Activated naive CD8-positive, alpha-beta T cell treated with anti-CD3 and anti-CD28 coated beads, Interleukin-2, amount 50 U/mL, for 16 hours (primary cell): ENCODE data around the gene DCAF17.

Experiments used
- DNase-seq: peaks from one replicate; pipeline ENCODE4 v3.0.0-alpha.2; 2020; ENCODE audit warnings: low read depth, low spot score

Gene DCAF17

GRCh38 chr2:171434013-171434989, at the start of gene DCAF17:
DCAF17 (plus strand) TSS chr2:171434226; CDS start chr2:171434578, 352 bp downstream.
- peak; percentile 89 for DNase-seq

GRCh38 chr2:171386627-171387026, 47.4 kb upstream of the DCAF17 start:
- no peak for DNase-seq

- no peak for DNase-seq
Measured at GRCh38 chr2:171387052-171387451, 47.0 kb upstream of the DCAF17 start.

GRCh38 chr2:171389325-171389724, 44.7 kb upstream of the DCAF17 start:
- no peak for DNase-seq

- no peak for DNase-seq
Measured at GRCh38 chr2:171389780-171390179, 44.2 kb upstream of the DCAF17 start.

- no peak for DNase-seq
Measured at GRCh38 chr2:171390941-171391516, 43.0 kb upstream of the DCAF17 start.

- DNase-seq = no peak
Measured at GRCh38 chr2:171391532-171391931, 42.5 kb upstream of the DCAF17 start.

GRCh38 chr2:171393487-171393886, 40.5 kb upstream of the DCAF17 start:
- no peak for DNase-seq

GRCh38 chr2:171394164-171394740, 39.8 kb upstream of the DCAF17 start:
- no peak for DNase-seq

- no peak for DNase-seq
Measured at GRCh38 chr2:171399292-171399691, 34.7 kb upstream of the DCAF17 start.

- no peak for DNase-seq
Measured at GRCh38 chr2:171400395-171400794, 33.6 kb upstream of the DCAF17 start.

- no peak for DNase-seq
Measured at GRCh38 chr2:171401947-171402346, 32.1 kb upstream of the DCAF17 start.

GRCh38 chr2:171402906-171403580, 31.0 kb upstream of the DCAF17 start:
- DNase-seq = no peak

- DNase-seq = no peak
Measured at GRCh38 chr2:171404261-171404660, 29.8 kb upstream of the DCAF17 start.

GRCh38 chr2:171404719-171405118, 29.3 kb upstream of the DCAF17 start:
- no peak for DNase-seq

GRCh38 chr2:171405546-171405945, 28.5 kb upstream of the DCAF17 start:
- no peak for DNase-seq

- DNase-seq = no peak
Measured at GRCh38 chr2:171406044-171406443, 28.0 kb upstream of the DCAF17 start.

- no peak for DNase-seq
Measured at GRCh38 chr2:171407030-171407675, 26.9 kb upstream of the DCAF17 start.

- no peak for DNase-seq
Measured at GRCh38 chr2:171407676-171408044, 26.4 kb upstream of the DCAF17 start.

GRCh38 chr2:171409436-171409971, 24.5 kb upstream of the DCAF17 start:
- no peak for DNase-seq

- no peak for DNase-seq
Measured at GRCh38 chr2:171410101-171410500, 23.9 kb upstream of the DCAF17 start.
